ENCODE results near the gene CEP72.
"Not testable (repeated sequence)": the region's sequence is repeated elsewhere in the genome, so short reads cannot be mapped to it uniquely, and the experiment has no call there.

Gene CEP72

DNA sequence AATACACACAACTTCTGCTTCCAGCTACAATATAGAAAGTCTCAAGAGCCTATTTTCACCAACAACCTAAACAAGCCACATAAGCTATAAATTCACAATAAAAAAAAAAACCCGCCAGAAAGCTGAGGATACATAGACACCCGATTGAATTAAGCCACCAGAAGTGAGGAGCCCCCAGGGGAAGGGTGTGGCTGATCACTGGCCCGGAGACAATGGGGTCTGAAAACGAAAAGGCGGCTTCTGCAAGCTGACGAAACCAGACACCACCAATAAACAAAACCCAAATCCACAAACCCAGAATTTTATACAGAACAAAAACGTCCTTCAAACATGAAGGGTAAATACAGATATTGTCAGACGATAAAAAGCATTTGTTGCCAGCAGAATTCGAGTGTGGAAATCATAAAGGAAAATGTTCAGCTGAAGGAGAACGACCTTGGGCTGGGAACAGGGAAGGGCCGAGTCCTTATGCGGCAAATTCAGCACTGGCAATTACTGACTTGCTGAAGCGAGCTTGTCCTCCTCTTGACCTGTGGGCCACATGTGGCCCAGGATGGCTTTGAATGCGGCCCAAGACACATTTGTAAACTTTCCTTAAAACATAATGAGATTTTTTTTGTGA is 39.6 kb upstream of the CEP72 start:
- TF ChIP-seq, protein P1, sequence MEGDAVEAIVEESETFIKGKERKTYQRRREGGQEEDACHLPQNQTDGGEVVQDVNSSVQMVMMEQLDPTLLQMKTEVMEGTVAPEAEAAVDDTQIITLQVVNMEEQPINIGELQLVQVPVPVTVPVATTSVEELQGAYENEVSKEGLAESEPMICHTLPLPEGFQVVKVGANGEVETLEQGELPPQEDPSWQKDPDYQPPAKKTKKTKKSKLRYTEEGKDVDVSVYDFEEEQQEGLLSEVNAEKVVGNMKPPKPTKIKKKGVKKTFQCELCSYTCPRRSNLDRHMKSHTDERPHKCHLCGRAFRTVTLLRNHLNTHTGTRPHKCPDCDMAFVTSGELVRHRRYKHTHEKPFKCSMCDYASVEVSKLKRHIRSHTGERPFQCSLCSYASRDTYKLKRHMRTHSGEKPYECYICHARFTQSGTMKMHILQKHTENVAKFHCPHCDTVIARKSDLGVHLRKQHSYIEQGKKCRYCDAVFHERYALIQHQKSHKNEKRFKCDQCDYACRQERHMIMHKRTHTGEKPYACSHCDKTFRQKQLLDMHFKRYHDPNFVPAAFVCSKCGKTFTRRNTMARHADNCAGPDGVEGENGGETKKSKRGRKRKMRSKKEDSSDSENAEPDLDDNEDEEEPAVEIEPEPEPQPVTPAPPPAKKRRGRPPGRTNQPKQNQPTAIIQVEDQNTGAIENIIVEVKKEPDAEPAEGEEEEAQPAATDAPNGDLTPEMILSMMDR (IDR thresholded peaks at IDR 0.05; ENCODE audit: borderline replicate concordance, control extremely low read depth, extremely low read depth, insufficient read depth, missing control alignments), result no peak
- DNase-seq (ENCODE audit: low spot score), result no peak
- in situ Hi-C loops (cut with MboI; ENCODE audit: low sequenced_read_pairs, unreplicated experiment), result no loop called here

DNA sequence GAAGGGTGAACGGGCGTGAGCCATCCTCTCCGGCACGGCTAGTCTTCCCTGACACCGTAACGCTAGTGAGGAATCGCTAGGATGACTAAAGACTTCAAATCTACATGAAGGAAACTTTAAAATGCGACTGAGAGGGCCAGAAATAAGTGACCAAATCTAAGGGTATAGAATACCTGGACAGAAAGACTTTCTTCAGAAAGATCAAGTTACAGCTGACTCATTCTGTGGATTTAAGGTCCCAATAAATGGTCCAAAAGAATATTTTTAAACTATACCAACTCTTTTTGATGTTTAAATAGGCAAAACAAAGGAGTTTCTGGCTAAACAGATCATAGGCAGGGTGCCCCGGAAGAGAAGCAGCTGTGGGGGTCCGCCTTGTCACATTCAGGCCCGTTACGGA is 38.9 kb upstream of the CEP72 start:
- DNase-seq (ENCODE audit: low spot score), result no peak
- in situ Hi-C loops (cut with MboI; ENCODE audit: low sequenced_read_pairs, unreplicated experiment), result no loop called here
- TF ChIP-seq, protein P1 (IDR thresholded peaks at IDR 0.05; ENCODE audit: borderline replicate concordance, control extremely low read depth, extremely low read depth, insufficient read depth, missing control alignments), result no peak

GRCh38 chr5:573976-574375 is 38.2 kb upstream of the CEP72 start:
- DNase-seq (ENCODE audit: low spot score), result no peak
- TF ChIP-seq, protein P1 (IDR thresholded peaks at IDR 0.05; ENCODE audit: borderline replicate concordance, control extremely low read depth, extremely low read depth, insufficient read depth, missing control alignments), result no peak
- in situ Hi-C loops (cut with MboI; ENCODE audit: low sequenced_read_pairs, unreplicated experiment), result no loop called here

DNA sequence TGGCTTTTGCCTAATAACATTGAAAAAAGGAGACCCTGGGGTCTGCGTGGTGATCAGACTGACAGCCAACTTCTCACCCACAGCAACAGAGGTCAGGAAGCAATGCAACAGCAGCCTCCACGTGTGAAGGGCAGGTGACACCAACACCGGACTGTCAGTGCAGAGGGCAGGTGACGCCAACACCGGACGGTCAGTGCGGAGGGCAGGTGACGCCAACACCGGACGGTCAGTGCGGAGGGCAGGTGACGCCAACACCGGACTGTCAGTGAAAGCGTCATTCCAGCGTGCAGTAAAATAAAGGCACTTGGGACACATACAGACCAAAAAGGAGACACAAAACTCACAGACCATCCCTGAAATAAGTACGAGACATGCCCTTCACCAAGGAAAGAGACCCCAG is 37.2 kb upstream of the CEP72 start:
- no peak for DNase-seq (ENCODE audit: low spot score)
- in situ Hi-C loops (cut with MboI; ENCODE audit: low sequenced_read_pairs, unreplicated experiment), result no loop called here
- TF ChIP-seq, protein P1 (IDR thresholded peaks at IDR 0.05; ENCODE audit: borderline replicate concordance, control extremely low read depth, extremely low read depth, insufficient read depth, missing control alignments), result no peak

DNA sequence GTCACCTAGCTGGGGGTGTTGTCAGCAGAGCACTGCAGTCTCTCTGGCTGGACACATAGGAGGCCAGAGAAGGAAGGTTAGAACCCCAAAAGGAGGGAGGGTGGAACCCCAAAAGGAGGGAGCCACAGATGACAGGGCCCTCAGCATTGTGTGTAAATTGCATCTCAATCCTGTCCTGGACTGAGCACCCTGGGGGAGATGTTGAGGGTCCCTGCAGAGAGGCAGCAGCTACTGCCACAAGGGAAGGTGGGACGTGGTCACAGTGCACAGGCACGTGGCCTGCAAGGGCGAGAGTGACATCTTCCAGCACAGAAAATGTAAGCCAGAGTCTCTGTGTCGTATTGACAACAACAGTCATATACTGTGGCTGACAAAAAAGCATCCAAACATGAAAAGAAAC is 36.5 kb upstream of the CEP72 start:
- in situ Hi-C loops (cut with MboI; ENCODE audit: low sequenced_read_pairs, unreplicated experiment), result no loop called here
- TF ChIP-seq, protein P1 (IDR thresholded peaks at IDR 0.05; ENCODE audit: borderline replicate concordance, control extremely low read depth, extremely low read depth, insufficient read depth, missing control alignments), result no peak
- no peak for DNase-seq (ENCODE audit: low spot score)

DNA sequence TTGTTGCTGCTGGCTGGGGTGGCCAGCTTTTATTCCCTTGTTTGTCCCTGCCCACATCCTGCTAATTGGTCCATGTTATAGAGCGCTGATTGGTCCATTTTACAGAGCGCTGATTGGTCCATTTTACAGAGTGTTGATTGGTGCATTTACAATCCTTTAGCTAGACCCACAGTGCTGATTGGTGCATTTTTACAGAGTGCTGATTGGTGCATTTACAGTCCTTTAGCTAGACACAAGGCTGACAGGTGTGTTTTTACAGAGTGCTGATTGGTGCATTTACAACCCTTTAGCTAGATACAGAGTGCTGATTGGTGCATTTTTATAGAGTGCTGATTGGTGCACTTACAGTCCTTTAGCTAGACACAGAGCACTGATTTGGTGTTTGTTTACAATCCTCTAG is 34.9 kb upstream of the CEP72 start:
- in situ Hi-C loops (cut with MboI; ENCODE audit: low sequenced_read_pairs, unreplicated experiment); DNase-seq (ENCODE audit: low spot score): not testable (repeated sequence)

- in situ Hi-C loops (cut with MboI; ENCODE audit: low sequenced_read_pairs, unreplicated experiment), result no loop called here
- no peak for DNase-seq (ENCODE audit: low spot score)
- TF ChIP-seq, protein P1 (IDR thresholded peaks at IDR 0.05; ENCODE audit: borderline replicate concordance, control extremely low read depth, extremely low read depth, insufficient read depth, missing control alignments), result no peak
Measured at GRCh38 chr5:577800-578199, 34.3 kb upstream of the CEP72 start.
